Stimulated activated CD4-positive, alpha-beta T cell treated with anti-CD3 and anti-CD28 coated beads, Interleukin-1b, Interleukin-23, amount 100 ng/mL, for 4 hours (primary cell): Measurements from ENCODE around the gene CHID1.

Experiments
- DNase-seq, 2 donors: peaks; one replicate each; pipeline ENCODE4 v3.0.0-alpha.2; 2020; ENCODE audit warnings: low read depth in 2 of 2

The CHID1 gene

GRCh38 chr11:836700-837099, 73.9 kb downstream of the CHID1 start:
- no peak for DNase-seq

GRCh38 chr11:836274-836673, 74.3 kb downstream of the CHID1 start:
- DNase-seq = no peak

GRCh38 chr11:834371-835316, 76.0 kb downstream of the CHID1 start:
- DNase-seq = no peak

GRCh38 chr11:833849-834311, 76.7 kb downstream of the CHID1 start:
- no peak for DNase-seq

GRCh38 chr11:833114-833791, 77.4 kb downstream of the CHID1 start:
- DNase-seq = no peak

- peak in 1 of 2 donors; percentile 52 for DNase-seq
Measured at GRCh38 chr11:832529-833113, 78.0 kb downstream of the CHID1 start, which contains the start of gene CD151. Gene CD151, plus strand, starts transcription at chr11:832952. Its CDS starts 3,118 bp downstream, at chr11:836070.

- no peak for DNase-seq
Measured at GRCh38 chr11:831961-832528, 78.6 kb downstream of the CHID1 start.

GRCh38 chr11:831118-831864, 79.3 kb downstream of the CHID1 start:
- DNase-seq = no peak

GRCh38 chr11:830295-831117, 80.1 kb downstream of the CHID1 start:
- DNase-seq = peak in 1 of 2 donors; percentile 53

- no peak for DNase-seq
Measured at GRCh38 chr11:829847-830294, 80.7 kb downstream of the CHID1 start.

GRCh38 chr11:829176-829846, 81.3 kb downstream of the CHID1 start:
- DNase-seq = no peak

GRCh38 chr11:828506-829175, 82.0 kb downstream of the CHID1 start:
- DNase-seq = no peak

GRCh38 chr11:827897-828192, 82.8 kb downstream of the CHID1 start, which contains the start of gene CRACR2B:
Gene CRACR2B, plus strand, starts transcription at chr11:827919. Its CDS starts 689 bp downstream, at chr11:828608.
- DNase-seq = no peak

- no peak for DNase-seq
Measured at GRCh38 chr11:827146-827896, 83.3 kb downstream of the CHID1 start.

GRCh38 chr11:826836-827145, 83.8 kb downstream of the CHID1 start:
- no peak for DNase-seq

- DNase-seq = no peak
Measured at GRCh38 chr11:826227-826621, 84.4 kb downstream of the CHID1 start.

- no peak for DNase-seq
Measured at GRCh38 chr11:825366-826226, 85.0 kb downstream of the CHID1 start.

- no peak for DNase-seq
Measured at GRCh38 chr11:824942-825341, 85.7 kb downstream of the CHID1 start.
